Peyer's patch (tissue), 4 donors: ENCODE data around the gene AHCTF1.

Experiments used
- CTCF ChIP-seq, 6 experiments: fragments of 450-650 bp in 4 of 6; fragments of 200-600 bp in 2 of 6; sonication (generic) in 1 of 6; IDR thresholded peaks; one replicate each; pipeline ENCODE4 v1.5.1; 2017 to 2019; ENCODE audit warnings: antibody characterized with exemption in 6 of 6, mild to moderate bottlenecking in 3 of 6, moderate library complexity in 1 of 6
- POLR2A ChIP-seq, 2 donors: fragments of 450-650 bp; IDR thresholded peaks; one replicate each; pipeline ENCODE4 v1.5.1; 2017; ENCODE audit warnings: antibody characterized with exemption in 2 of 2, mild to moderate bottlenecking in 2 of 2, moderate library complexity in 2 of 2

GRCh38 chr1:246801241-246802020 is 130.3 kb downstream of the AHCTF1 start:
- TF ChIP-seq CTCF (IDR thresholded peaks at IDR 0.05) (no peak), POLR2A (IDR thresholded peaks at IDR 0.05) (no peak)
